ENCODE measurements around the gene ZBTB40.

ZBTB40 gene

GRCh38 chr1:22527555-22528296 is 76.1 kb downstream of the ZBTB40 start:
- in situ Hi-C loops (cut with MboI; ENCODE audit: low sequenced_read_pairs): no loop called here
- no peak for DNase-seq (ENCODE audit: low spot score in 2 of 2)
- H3K27me3 ChIP-seq (ENCODE audit: low read depth): no peaks in the 10 kb centered on the region
- no peaks in the 10 kb centered on the region for H3K4me1 ChIP-seq
- peaks cover 14% of the 10 kb centered on the region for H3K36me3 ChIP-seq (replicated peaks)
- no peak overlapping the region for H3K4me3 ChIP-seq
- H3K9me3 ChIP-seq: no peaks in the 10 kb centered on the region

- Histone ChIP-seq H3K4me3 (no peak overlapping the region), H3K9me3 (no peaks in the 10 kb centered on the region), H3K4me1 (no peaks in the 10 kb centered on the region), H3K27me3 (ENCODE audit: low read depth) (no peaks in the 10 kb centered on the region), H3K36me3 (replicated peaks) (peaks cover 14% of the 10 kb centered on the region)
- in situ Hi-C loops (cut with MboI; ENCODE audit: low sequenced_read_pairs): no loop called here
- DNase-seq (ENCODE audit: low spot score in 2 of 2): no peak
Measured at GRCh38 chr1:22528451-22528850, 76.8 kb downstream of the ZBTB40 start.

- DNase-seq (ENCODE audit: low spot score in 2 of 2): no peak
- in situ Hi-C loops (cut with MboI; ENCODE audit: low sequenced_read_pairs): no loop called here
- Histone ChIP-seq H3K4me1 (no peaks in the 10 kb centered on the region), H3K27me3 (ENCODE audit: low read depth) (no peaks in the 10 kb centered on the region), H3K4me3 (no peak overlapping the region), H3K36me3 (replicated peaks) (peaks cover 9% of the 10 kb centered on the region; the same call in 1 of the 2 replicates), H3K9me3 (no peaks in the 10 kb centered on the region)
Measured at GRCh38 chr1:22529901-22530621, 78.4 kb downstream of the ZBTB40 start.

- Histone ChIP-seq H3K4me1 (no peaks in the 10 kb centered on the region), H3K4me3 (no peak overlapping the region), H3K9me3 (no peaks in the 10 kb centered on the region), H3K27me3 (ENCODE audit: low read depth) (no peaks in the 10 kb centered on the region), H3K36me3 (replicated peaks) (peaks cover 9% of the 10 kb centered on the region; the same call in 1 of the 2 replicates)
- no peak for DNase-seq (ENCODE audit: low spot score in 2 of 2)
- in situ Hi-C loops (cut with MboI; ENCODE audit: low sequenced_read_pairs): no loop called here
Measured at GRCh38 chr1:22530715-22531114, 79.1 kb downstream of the ZBTB40 start.

GRCh38 chr1:22531251-22531650 is 79.6 kb downstream of the ZBTB40 start:
- Histone ChIP-seq H3K36me3 (replicated peaks) (peaks cover 8% of the 10 kb centered on the region; the same call in 1 of the 2 replicates), H3K4me3 (no peak overlapping the region), H3K4me1 (no peaks in the 10 kb centered on the region), H3K9me3 (no peaks in the 10 kb centered on the region), H3K27me3 (ENCODE audit: low read depth) (no peaks in the 10 kb centered on the region)
- no peak for DNase-seq (ENCODE audit: low spot score in 2 of 2)
- in situ Hi-C loops (cut with MboI; ENCODE audit: low sequenced_read_pairs): no loop called here

- Histone ChIP-seq H3K9me3 (no peaks in the 10 kb centered on the region), H3K4me1 (no peaks in the 10 kb centered on the region), H3K4me3 (no peak overlapping the region), H3K36me3 (replicated peaks) (no peaks in the 10 kb centered on the region), H3K27me3 (ENCODE audit: low read depth) (no peaks in the 10 kb centered on the region)
- in situ Hi-C loops (cut with MboI; ENCODE audit: low sequenced_read_pairs): no loop called here
- DNase-seq (ENCODE audit: low spot score in 2 of 2): no peak
Measured at GRCh38 chr1:22533244-22533895, 81.7 kb downstream of the ZBTB40 start.

- Histone ChIP-seq H3K4me1 (no peaks in the 10 kb centered on the region), H3K36me3 (replicated peaks) (no peaks in the 10 kb centered on the region), H3K9me3 (no peaks in the 10 kb centered on the region), H3K4me3 (no peak overlapping the region), H3K27me3 (ENCODE audit: low read depth) (no peaks in the 10 kb centered on the region)
- DNase-seq (ENCODE audit: low spot score in 2 of 2): no peak
- in situ Hi-C loops (cut with MboI; ENCODE audit: low sequenced_read_pairs): no loop called here
Measured at GRCh38 chr1:22534951-22535350, 83.3 kb downstream of the ZBTB40 start.

- Histone ChIP-seq H3K4me3 (no peak overlapping the region), H3K9me3 (no peaks in the 10 kb centered on the region), H3K4me1 (no peaks in the 10 kb centered on the region), H3K36me3 (replicated peaks) (no peaks in the 10 kb centered on the region), H3K27me3 (ENCODE audit: low read depth) (no peaks in the 10 kb centered on the region)
- DNase-seq (ENCODE audit: low spot score in 2 of 2): no peak
- in situ Hi-C loops (cut with MboI; ENCODE audit: low sequenced_read_pairs): no loop called here
Measured at GRCh38 chr1:22535399-22535798, 83.7 kb downstream of the ZBTB40 start.

- no peak overlapping the region for H3K4me3 ChIP-seq
- H3K4me1 ChIP-seq: no peaks in the 10 kb centered on the region
- DNase-seq (ENCODE audit: low spot score in 2 of 2): no peak
Measured at GRCh38 chr1:22536506-22536905, 84.9 kb downstream of the ZBTB40 start.

GRCh38 chr1:22537441-22538139 is 85.9 kb downstream of the ZBTB40 start:
- H3K4me3 ChIP-seq: no peak overlapping the region
- no peaks in the 10 kb centered on the region for H3K36me3 ChIP-seq (replicated peaks)
- DNase-seq (ENCODE audit: low spot score in 2 of 2): no peak
- H3K4me1 ChIP-seq: no peaks in the 10 kb centered on the region
- H3K27me3 ChIP-seq (ENCODE audit: low read depth): no peaks in the 10 kb centered on the region
- no peaks in the 10 kb centered on the region for H3K9me3 ChIP-seq
- in situ Hi-C loops (cut with MboI; ENCODE audit: low sequenced_read_pairs): no loop called here

More at GRCh38 chr1:22536506-22536905, 84.9 kb downstream of the ZBTB40 start:
- Histone ChIP-seq H3K36me3 (replicated peaks) (no peaks in the 10 kb centered on the region), H3K9me3 (no peaks in the 10 kb centered on the region), H3K27me3 (ENCODE audit: low read depth) (no peaks in the 10 kb centered on the region)
- in situ Hi-C loops (cut with MboI; ENCODE audit: low sequenced_read_pairs): no loop called here

GRCh38 chr1:22539510-22540118 is 88.0 kb downstream of the ZBTB40 start:
- DNase-seq (ENCODE audit: low spot score in 2 of 2): no peak
- Histone ChIP-seq H3K9me3 (no peaks in the 10 kb centered on the region), H3K4me1 (no peaks in the 10 kb centered on the region), H3K27me3 (ENCODE audit: low read depth) (no peaks in the 10 kb centered on the region), H3K36me3 (replicated peaks) (no peaks in the 10 kb centered on the region), H3K4me3 (no peak overlapping the region)
- in situ Hi-C loops (cut with MboI; ENCODE audit: low sequenced_read_pairs): no loop called here

- Histone ChIP-seq H3K4me3 (no peak overlapping the region), H3K9me3 (no peaks in the 10 kb centered on the region), H3K4me1 (no peaks in the 10 kb centered on the region), H3K27me3 (ENCODE audit: low read depth) (peaks cover 5% of the 10 kb centered on the region), H3K36me3 (replicated peaks) (no peaks in the 10 kb centered on the region)
- in situ Hi-C loops (cut with MboI; ENCODE audit: low sequenced_read_pairs): no loop called here
- no peak for DNase-seq (ENCODE audit: low spot score in 2 of 2)
Measured at GRCh38 chr1:22540337-22540736, 88.7 kb downstream of the ZBTB40 start.

GRCh38 chr1:22542886-22543285 is 91.2 kb downstream of the ZBTB40 start:
- H3K27me3 ChIP-seq (ENCODE audit: low read depth): peaks cover 16% of the 10 kb centered on the region
- no peak for DNase-seq (ENCODE audit: low spot score in 2 of 2)

More at GRCh38 chr1:22542886-22543285, 91.2 kb downstream of the ZBTB40 start:
- no peak overlapping the region for H3K4me3 ChIP-seq
- H3K4me1 ChIP-seq: no peaks in the 10 kb centered on the region
- H3K36me3 ChIP-seq (replicated peaks): no peaks in the 10 kb centered on the region
- no peaks in the 10 kb centered on the region for H3K9me3 ChIP-seq
- in situ Hi-C loops (cut with MboI; ENCODE audit: low sequenced_read_pairs): no loop called here
